SU-DHL-6 (cell line): ENCODE measurements around the gene VWF.

ENCODE experiments used
- EZH2phosphoT487 ChIP-seq: fragments of 200-600 bp; sonication (generic), shearing (Covaris generic); conservative IDR thresholded peaks from 2 replicates; pipeline ENCODE4 v1.6.1; 2018; ENCODE audit warnings: mild to moderate bottlenecking, antibody characterized with exemption, low read length, moderate library complexity, mixed read lengths
- TF ChIP-seq, protein P1 (sequence below): fragments of 200-600 bp; sonication (generic); IDR thresholded peaks from one replicate; pipeline ENCODE4 v1.5.1; 2017; ENCODE audit warnings: antibody characterized with exemption, mild to moderate bottlenecking, low read length, moderate library complexity; ENCODE audit not compliant: insufficient read depth, poor library complexity, severe bottlenecking

DNA sequence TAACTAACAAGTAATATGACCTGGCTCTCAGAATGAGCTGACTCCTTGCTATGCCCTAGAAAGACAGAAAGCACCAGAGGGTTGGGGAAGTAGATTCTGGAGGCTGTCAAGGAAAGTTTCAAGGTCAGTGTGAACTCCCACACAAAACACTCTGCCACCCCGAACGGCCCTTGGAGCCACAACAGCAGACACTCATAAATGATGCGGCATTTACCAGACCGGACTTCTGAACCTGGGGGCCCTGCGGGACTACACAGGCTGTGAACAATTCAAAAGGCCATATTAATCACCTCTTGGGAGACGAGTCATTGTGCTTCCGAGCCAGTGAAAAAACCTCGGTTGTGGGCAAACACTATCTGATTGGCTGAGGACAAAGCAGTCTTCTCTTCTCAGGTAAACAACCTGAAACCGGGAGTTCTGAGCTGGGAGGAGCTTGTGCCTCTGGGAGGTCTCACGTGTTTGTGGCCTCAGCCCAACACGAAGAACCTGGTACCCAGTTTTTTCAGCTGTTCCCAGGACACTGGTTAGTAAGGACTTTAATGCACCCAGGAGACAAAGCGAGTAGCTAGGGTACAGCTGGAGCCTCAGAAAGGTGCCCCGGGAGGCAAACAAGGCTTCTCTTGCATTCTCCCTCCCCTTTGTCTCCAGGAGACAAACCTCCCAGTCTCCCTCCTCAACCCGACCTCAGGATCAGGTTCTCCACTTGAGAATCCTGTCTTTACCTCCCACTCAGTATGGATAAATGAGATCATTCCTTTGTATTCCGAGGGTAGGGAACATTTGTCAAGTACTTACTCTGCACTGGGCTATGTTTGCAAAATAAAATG lies 35.3 kb downstream of the VWF start:
- TF ChIP-seq, protein P1, sequence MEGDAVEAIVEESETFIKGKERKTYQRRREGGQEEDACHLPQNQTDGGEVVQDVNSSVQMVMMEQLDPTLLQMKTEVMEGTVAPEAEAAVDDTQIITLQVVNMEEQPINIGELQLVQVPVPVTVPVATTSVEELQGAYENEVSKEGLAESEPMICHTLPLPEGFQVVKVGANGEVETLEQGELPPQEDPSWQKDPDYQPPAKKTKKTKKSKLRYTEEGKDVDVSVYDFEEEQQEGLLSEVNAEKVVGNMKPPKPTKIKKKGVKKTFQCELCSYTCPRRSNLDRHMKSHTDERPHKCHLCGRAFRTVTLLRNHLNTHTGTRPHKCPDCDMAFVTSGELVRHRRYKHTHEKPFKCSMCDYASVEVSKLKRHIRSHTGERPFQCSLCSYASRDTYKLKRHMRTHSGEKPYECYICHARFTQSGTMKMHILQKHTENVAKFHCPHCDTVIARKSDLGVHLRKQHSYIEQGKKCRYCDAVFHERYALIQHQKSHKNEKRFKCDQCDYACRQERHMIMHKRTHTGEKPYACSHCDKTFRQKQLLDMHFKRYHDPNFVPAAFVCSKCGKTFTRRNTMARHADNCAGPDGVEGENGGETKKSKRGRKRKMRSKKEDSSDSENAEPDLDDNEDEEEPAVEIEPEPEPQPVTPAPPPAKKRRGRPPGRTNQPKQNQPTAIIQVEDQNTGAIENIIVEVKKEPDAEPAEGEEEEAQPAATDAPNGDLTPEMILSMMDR = no peak
- TF ChIP-seq EZH2phosphoT487 = no peak
